H1 (cell line): Measurements from ENCODE around the gene TMCC1. TPM values are rescaled to one million over a fixed set of nuclear protein-coding genes. Genes with fewer than 3 reads are reported as not detected.

Experiments used
- CTCF ChIA-PET: fragments of 300-600 bp; sonication (Branson Sonifier 250); formaldehyde crosslinking; loops from one replicate; lab custom pipeline; 2021; ENCODE audit not compliant: partially characterized antibody; lab: Charles Lee
- POLR2A ChIA-PET: fragments of 300-600 bp; sonication (Branson Sonifier 250); formaldehyde crosslinking; loops from one replicate; lab custom pipeline; 2021; ENCODE audit warnings: inconsistent platforms; ENCODE audit not compliant: partially characterized antibody; lab: Charles Lee
- DNase-seq, 2 experiments: peaks; one replicate each; pipeline versions ENCODE4 v3.0.0 to v3.0.0-alpha.2; 2010 to 2022; ENCODE audit warnings: low spot score in 2 of 2, low read depth in 1 of 2, mixed read lengths in 1 of 2
- FAIRE-seq: peaks from 2 replicates; lab custom pipeline; 2011; peaks lifted over from hg19 to GRCh38; lab: Jason Lieb, UNC
- H2AFZ ChIP-seq: 2 replicates; pipeline ENCODE4 v1.8.1; 2012; ENCODE audit warnings: low read length, inconsistent platforms
- H2AK5ac ChIP-seq: 2 replicates; pipeline ENCODE4 v1.6.1; 2013; ENCODE audit warnings: low read depth, low read length
- H2BK120ac ChIP-seq: replicated peaks from 2 replicates; pipeline ENCODE3; 2013; ENCODE audit warnings: low read depth, low read length, inconsistent platforms
- H2BK12ac ChIP-seq: 2 replicates; pipeline ENCODE4 v1.6.1; 2013; ENCODE audit warnings: low read depth, low read length
- H2BK15ac ChIP-seq: 2 replicates; pipeline ENCODE4 v1.6.1; 2013; ENCODE audit warnings: low read length
- H2BK20ac ChIP-seq: 2 replicates; pipeline ENCODE4 v1.6.1; 2013; ENCODE audit warnings: low read length
- H2BK5ac ChIP-seq: 2 replicates; pipeline ENCODE4 v1.6.1; 2013; ENCODE audit warnings: low read depth, low read length
- H3K14ac ChIP-seq: 2 replicates; pipeline ENCODE4 v1.6.1; 2013; ENCODE audit warnings: inconsistent platforms; ENCODE audit not compliant: insufficient read length
- H3K18ac ChIP-seq: 2 replicates; pipeline ENCODE4 v1.6.1; 2013; ENCODE audit warnings: low read length; ENCODE audit errors: extremely low read depth
- H3K23ac ChIP-seq: 2 replicates; pipeline ENCODE4 v1.6.1; 2013; ENCODE audit warnings: inconsistent platforms; ENCODE audit not compliant: insufficient read length
- H3K23me2 ChIP-seq: 2 replicates; pipeline ENCODE4 v1.6.1; 2013; ENCODE audit warnings: low read depth, low read length
- H3K27ac ChIP-seq: 2 replicates; pipeline ENCODE4 v1.6.1; 2011; ENCODE audit warnings: low read depth, low read length, inconsistent platforms
- H3K27me3 ChIP-seq, 4 experiments: replicated peaks in 1 of 4; 1 replicate in 1 of 4; 2 replicates in 3 of 4; pipeline versions ENCODE4 v1.6.1 to v1.8.1; 2011 to 2013; ENCODE audit warnings: low read length in 3 of 4, mild to moderate bottlenecking in 3 of 4, inconsistent platforms in 2 of 4, mixed read lengths in 2 of 4, moderate library complexity in 1 of 4; ENCODE audit not compliant: control insufficient read depth in 3 of 4, insufficient read depth in 3 of 4; ENCODE audit errors: extremely low read depth in 1 of 4
- H3K36me3 ChIP-seq, 4 experiments: 2 replicates each; pipeline versions ENCODE4 v1.6.1 to v1.8.1; 2011 to 2013; ENCODE audit warnings: mild to moderate bottlenecking in 4 of 4, low read length in 3 of 4, moderate library complexity in 2 of 4, control low read depth in 1 of 4, inconsistent platforms in 1 of 4; ENCODE audit not compliant: insufficient read depth in 4 of 4, control insufficient read depth in 2 of 4
- H3K4ac ChIP-seq: replicated peaks from 2 replicates; pipeline ENCODE3; 2013; ENCODE audit warnings: low read length, low read depth, mixed read lengths, inconsistent platforms; ENCODE audit not compliant: insufficient read length
- H3K4me1 ChIP-seq, 4 experiments: replicated peaks in 1 of 4; 1 replicate in 1 of 4; 2 replicates in 3 of 4; pipeline versions ENCODE4 v1.6.1 to v1.8.1; 2011 to 2013; ENCODE audit warnings: low read length in 3 of 4, inconsistent platforms in 2 of 4, mixed read lengths in 1 of 4; ENCODE audit not compliant: insufficient read depth in 4 of 4, control insufficient read depth in 3 of 4
- H3K4me2 ChIP-seq, 2 experiments: 2 replicates each; pipeline versions ENCODE4 v1.6.1 to v1.8.1; 2011 to 2013; ENCODE audit warnings: low read depth in 2 of 2, low read length in 2 of 2, control low read depth in 1 of 2, inconsistent platforms in 1 of 2, mild to moderate bottlenecking in 1 of 2; ENCODE audit not compliant: insufficient read depth in 1 of 2
- H3K4me3 ChIP-seq, 4 experiments: fragments of 200-600, 300-600 bp in 1 of 4; sonication (generic), shearing (Covaris generic), sonication (Bioruptor Twin) in 1 of 4; 2 replicates each; pipeline versions ENCODE4 v1.5.1 to v1.8.1; 2011 to 2016; ENCODE audit warnings: low read length in 4 of 4, low read depth in 3 of 4, control low read depth in 2 of 4, inconsistent platforms in 2 of 4, mild to moderate bottlenecking in 2 of 4, mixed read lengths in 1 of 4, moderate library complexity in 1 of 4; ENCODE audit not compliant: insufficient read depth in 2 of 4; ENCODE audit errors: extremely low read depth in 1 of 4
- H3K56ac ChIP-seq: replicated peaks from 2 replicates; pipeline ENCODE3; 2013; ENCODE audit warnings: low read depth, mild to moderate bottlenecking, mixed read lengths, low read length, inconsistent platforms; ENCODE audit not compliant: insufficient read length
- H3K79me1 ChIP-seq: 2 replicates; pipeline ENCODE4 v1.6.1; 2013; ENCODE audit warnings: low read depth, low read length, control low read depth
- H3K79me2 ChIP-seq, 2 experiments: 2 replicates each; pipeline versions ENCODE4 v1.6.1 to v1.8.1; 2012 to 2013; ENCODE audit warnings: low read length in 2 of 2, mild to moderate bottlenecking in 2 of 2, inconsistent platforms in 1 of 2; ENCODE audit not compliant: insufficient read depth in 2 of 2, control insufficient read depth in 1 of 2
- H3K9ac ChIP-seq, 4 experiments: replicated peaks in 1 of 4; 1 replicate in 1 of 4; 2 replicates in 3 of 4; pipeline versions ENCODE4 v1.6.1 to v1.8.1; 2011 to 2013; ENCODE audit warnings: low read depth in 3 of 4, low read length in 3 of 4, control low read depth in 2 of 4, mild to moderate bottlenecking in 2 of 4, moderate library complexity in 2 of 4, inconsistent platforms in 1 of 4; ENCODE audit errors: extremely low read depth in 1 of 4
- H3K9me3 ChIP-seq, 2 experiments: 2 replicates each; pipeline versions ENCODE4 v1.6.1 to v1.8.1; 2012 to 2013; ENCODE audit warnings: mild to moderate bottlenecking in 2 of 2, moderate library complexity in 2 of 2, control low read depth in 1 of 2, inconsistent platforms in 1 of 2, low read depth in 1 of 2, low read length in 1 of 2, mixed read lengths in 1 of 2; ENCODE audit not compliant: insufficient read depth in 2 of 2
- H4K20me1 ChIP-seq, 2 experiments: replicated peaks in 1 of 2; 2 replicates each; pipeline versions ENCODE3 to v1.8.1; 2011 to 2013; ENCODE audit warnings: inconsistent platforms in 2 of 2, low read length in 2 of 2, mild to moderate bottlenecking in 1 of 2; ENCODE audit not compliant: insufficient read depth in 2 of 2, control insufficient read depth in 1 of 2
- H4K5ac ChIP-seq: 2 replicates; pipeline ENCODE4 v1.6.1; 2013; ENCODE audit warnings: low read length, low read depth, mixed read lengths, inconsistent platforms; ENCODE audit not compliant: insufficient read length
- H4K8ac ChIP-seq: 2 replicates; pipeline ENCODE4 v1.8.0; 2013; ENCODE audit warnings: mild to moderate bottlenecking, moderate library complexity, low read length, inconsistent platforms; ENCODE audit not compliant: insufficient read depth; ENCODE audit errors: extremely low read depth
- H4K91ac ChIP-seq: replicated peaks from 2 replicates; pipeline ENCODE3; 2013; ENCODE audit warnings: low read length, mixed read lengths, inconsistent platforms; ENCODE audit not compliant: insufficient read length
- ASH2L ChIP-seq: fragments of 200-600, 300-600 bp; sonication (generic); IDR thresholded peaks from one replicate; pipeline ENCODE4 v1.7.1; 2017; ENCODE audit warnings: low read length
- BRCA1 ChIP-seq: IDR thresholded peaks from 2 replicates; pipeline ENCODE4 v1.6.1; 2012; ENCODE audit warnings: low read depth, low read length, improper control_type of control experiment
- CHD2 ChIP-seq: IDR thresholded peaks from 2 replicates; pipeline ENCODE4 v1.6.1; 2012; ENCODE audit warnings: low read length, improper control_type of control experiment
- CTCF ChIP-seq, 3 experiments: IDR thresholded peaks; 1 replicate in 2 of 3; 2 replicates in 1 of 3; pipeline versions ENCODE4 v1.5.1 to v1.6.1; 2011; ENCODE audit warnings: low read length in 3 of 3, mild to moderate bottlenecking in 3 of 3, inconsistent platforms in 2 of 3, low read depth in 1 of 3, moderate library complexity in 1 of 3; ENCODE audit not compliant: insufficient read depth in 1 of 3; ENCODE audit errors: control extremely low read depth in 1 of 3
- EGR1 ChIP-seq: IDR thresholded peaks from 2 replicates; pipeline ENCODE4 v1.6.1; 2011; ENCODE audit warnings: low read depth, low read length, borderline replicate concordance
- FOSL1 ChIP-seq: IDR thresholded peaks from 2 replicates; pipeline ENCODE4 v1.6.1; 2011; ENCODE audit warnings: mild to moderate bottlenecking, low read depth, low read length, moderate library complexity; ENCODE audit not compliant: insufficient read depth
- PHF8 ChIP-seq: fragments of 200-600 bp; sonication (generic); conservative IDR thresholded peaks from 2 replicates; pipeline ENCODE4 v1.7.1; 2012; ENCODE audit warnings: low read depth, mild to moderate bottlenecking, inconsistent platforms, low read length, moderate library complexity
- POU5F1 ChIP-seq: IDR thresholded peaks from 2 replicates; pipeline ENCODE4 v1.6.1; 2011; ENCODE audit warnings: low read depth, mild to moderate bottlenecking, low read length, moderate library complexity
- RNF2 ChIP-seq: fragments of 200-900, 300-1000 bp; sonication (generic); IDR thresholded peaks from 2 replicates; pipeline ENCODE4 v1.7.1; 2016; ENCODE audit warnings: borderline replicate concordance, low read depth, mild to moderate bottlenecking, antibody characterized with exemption, low read length; ENCODE audit not compliant: poor library complexity, severe bottlenecking; ENCODE audit errors: missing control alignments
- TAF1 ChIP-seq: IDR thresholded peaks from 2 replicates; pipeline ENCODE4 v1.6.1; 2011; ENCODE audit warnings: mild to moderate bottlenecking, low read depth, low read length
- WGBS, 2 experiments: shearing (Covaris generic) in 1 of 2; methylation state at CpG; one replicate each; pipeline versions ENCODE4 v1.1.6 to v1.1.7; 2013 to 2015; ENCODE audit warnings: low lambda C conversion rate in 2 of 2, mixed read lengths in 2 of 2, inconsistent platforms in 1 of 2, low coverage in 1 of 2, missing lambda C conversion rate in 1 of 2; ENCODE audit not compliant: insufficient replicate concordance in 2 of 2, insufficient coverage in 1 of 2, insufficient read length in 1 of 2; ENCODE audit errors: extremely low coverage in 1 of 2, missing lambda C conversion rate in 1 of 2; 5-methylcytosine and 5-hydroxymethylcytosine counted together
- polyA plus RNA-seq, 7 experiments: library from polyadenylated mRNA; depleted of rRNA in 3 of 7; stranded (reverse) in 5 of 7; unstranded in 2 of 7; fragments of >200 nt in 5 of 7; fragments of 200-250 nt in 2 of 7; gene quantifications; 1 replicate in 5 of 7; 2 replicates in 1 of 7; 4 replicates in 1 of 7; pipeline versions ENCODE4 v1.2.1 to v1.2.3, GENCODE V29; 2011 to 2013; ENCODE audit warnings: missing spikeins in 2 of 7, mixed read lengths in 2 of 7
- total RNA-seq: library from RNA; stranded (reverse); fragmentation: NEBNext Ultra II Directional; extraction: Animal tissue kit (Norgen Biotek cat#: 25700); gene quantifications from 2 replicates; pipeline ENCODE4 v1.2.1, GENCODE V29; 2021

Gene TMCC1
- total and polyA plus RNA-seq, 2 of the 8 experiments (the other 6 are each of a cell fraction or from before 2014, with no cell fraction given): 10.4 to 27.1 TPM

GRCh38 chr3:129718201-129718600 is 175.3 kb downstream of the TMCC1 start:
- Histone ChIP-seq H3K4ac (no peak overlapping the region), H3K27me3 (no peaks in the 10 kb centered on the region), H4K91ac (no peak overlapping the region), H3K14ac (no peak overlapping the region), H3K18ac (no peak overlapping the region), H2BK12ac (no peak overlapping the region; the same call in 1 of the 2 replicates), H4K8ac (no peak overlapping the region), H3K4me1 (peaks cover 4 to 22% (median 18%) of the 10 kb centered on the region in 4 experiments; a peak in 6 of 7 replicates), H3K36me3 (no peaks in the 10 kb centered on the region), H2BK5ac (no peak overlapping the region; the same call in 1 of the 2 replicates), H3K27ac (no peak overlapping the region), H3K9me3 (no peaks in the 10 kb centered on the region), H3K56ac (no peak overlapping the region), H3K23me2 (no peaks in the 10 kb centered on the region; the same call in 1 of the 2 replicates), H3K79me1 (peaks cover 3% of the 10 kb centered on the region), H3K79me2 (no peaks in the 10 kb centered on the region), H3K4me2 (no peak overlapping the region), H2AK5ac (no peak overlapping the region), H2BK20ac (no peak overlapping the region), H4K20me1 (no peaks in the 10 kb centered on the region), H2BK15ac (0 out of 2 replicates have a peak overlapping the region, but pooled peaks have one; percentile 31), H2BK120ac (no peak overlapping the region), H3K9ac (no peak overlapping the region), H2AFZ (no peak overlapping the region), H4K5ac (no peak overlapping the region), H3K4me3 (no peak overlapping the region), H3K23ac (no peak overlapping the region)
- ChIA-PET CTCF (interaction anchor here (0.5 to 1.0 kb wide), 2 partner anchors 49 to 137 kb away, joined by 3 to 4 read pairs; no protein-coding TSS in a partner anchor), POLR2A (no interaction called here)
- TF ChIP-seq EGR1 (no peak), BRCA1 (no peak), CHD2 (no peak), CTCF (IDR thresholded peaks at IDR 0.05; ENCODE audit: control extremely low read depth in 1 of 3, insufficient read depth in 1 of 3, low read depth in 1 of 3, low read length in 3 of 3) (no peak), PHF8 (no peak), POU5F1 (no peak), RNF2 (no peak), FOSL1 (no peak), ASH2L (no peak), TAF1 (no peak)
- FAIRE-seq (no peak), DNase-seq (no peak)
- WGBS, 2 experiments: 80% methylated on average over 4 of the region's 4 CpGs; no CpG with 5 or more reads in 1 of the 2 experiments
